ENCODE measurements around the gene TLCD5. TPM values are rescaled to one million over a fixed set of nuclear protein-coding genes. Genes with fewer than 3 reads are reported as not detected.

Gene TLCD5
- polyA plus RNA-seq, 1 donor (not counting 4 experiments of a cell fraction or from before 2014, with no cell fraction given), result 4.0 TPM

DNA sequence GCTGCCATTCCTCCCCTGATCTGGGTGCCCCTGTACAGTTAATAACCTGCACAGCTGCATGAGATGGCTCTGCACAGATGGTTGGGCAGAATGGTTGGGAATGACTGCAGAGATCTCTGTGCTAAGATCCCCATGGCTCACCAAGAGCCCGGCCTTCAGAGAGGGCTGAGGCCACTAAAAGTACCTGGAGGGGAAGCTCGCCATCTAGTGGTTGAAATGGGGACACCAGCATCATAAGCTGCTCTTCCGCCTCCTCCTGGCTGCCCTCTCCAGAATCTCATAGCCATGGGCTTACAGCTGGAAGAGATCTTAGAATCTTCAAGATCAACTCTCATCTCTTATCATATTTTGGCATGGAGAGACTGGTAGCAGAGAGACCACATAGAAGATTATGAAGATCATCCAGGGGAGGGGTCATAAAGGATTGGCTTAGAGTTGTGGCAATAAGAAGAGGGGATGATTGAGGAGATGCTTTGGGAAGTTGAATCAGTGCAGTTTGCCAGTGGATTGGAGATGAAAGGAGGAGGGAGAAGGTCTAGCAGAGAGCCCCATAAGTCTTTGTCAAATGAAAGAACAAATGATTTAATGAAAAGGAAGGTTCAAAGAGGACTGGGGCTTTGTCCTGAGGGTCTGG lies 22.0 kb upstream of the TLCD5 start:
- FAIRE-seq, result peak; percentile 87
- Histone ChIP-seq H2AFZ (ENCODE audit: control insufficient read depth, low read length) (no peak overlapping the region), H3K27me3 (ENCODE audit: control insufficient read depth, extremely low read depth, insufficient read depth, low read length) (no peaks in the 10 kb centered on the region), H3K36me3 (ENCODE audit: control insufficient read depth in 2 of 2, extremely low read depth in 1 of 2, insufficient read depth in 2 of 2, low read length in 2 of 2) (no peaks in the 10 kb centered on the region), H3K79me2 (ENCODE audit: control insufficient read depth, insufficient read depth, low read length) (no peaks in the 10 kb centered on the region), H3K27ac (ENCODE audit: control insufficient read depth, insufficient read depth, low read length) (no peak overlapping the region), H3K4me3 (ENCODE audit: control insufficient read depth in 2 of 3, extremely low read depth in 1 of 3, insufficient read depth in 2 of 3, low read depth in 1 of 3, low read length in 3 of 3) (no peak overlapping the region), H3K9me3 (ENCODE audit: control insufficient read depth, low read depth, low read length) (no peaks in the 10 kb centered on the region), H3K4me1 (ENCODE audit: control insufficient read depth, extremely low read depth, insufficient read depth, low read length) (peaks cover 52% of the 10 kb centered on the region), H3K4me2 (ENCODE audit: control insufficient read depth, extremely low read depth, insufficient read depth, low read depth, low read length) (no peak overlapping the region), H3K9me1 (ENCODE audit: control insufficient read depth, extremely low read depth, insufficient read depth, low read length) (no peaks in the 10 kb centered on the region), H4K20me1 (ENCODE audit: control insufficient read depth, extremely low read depth, insufficient read depth, low read length) (no peaks in the 10 kb centered on the region), H3K9ac (ENCODE audit: control insufficient read depth, extremely low read depth, insufficient read depth, low read length) (no peak overlapping the region)
- TF ChIP-seq, protein P1, sequence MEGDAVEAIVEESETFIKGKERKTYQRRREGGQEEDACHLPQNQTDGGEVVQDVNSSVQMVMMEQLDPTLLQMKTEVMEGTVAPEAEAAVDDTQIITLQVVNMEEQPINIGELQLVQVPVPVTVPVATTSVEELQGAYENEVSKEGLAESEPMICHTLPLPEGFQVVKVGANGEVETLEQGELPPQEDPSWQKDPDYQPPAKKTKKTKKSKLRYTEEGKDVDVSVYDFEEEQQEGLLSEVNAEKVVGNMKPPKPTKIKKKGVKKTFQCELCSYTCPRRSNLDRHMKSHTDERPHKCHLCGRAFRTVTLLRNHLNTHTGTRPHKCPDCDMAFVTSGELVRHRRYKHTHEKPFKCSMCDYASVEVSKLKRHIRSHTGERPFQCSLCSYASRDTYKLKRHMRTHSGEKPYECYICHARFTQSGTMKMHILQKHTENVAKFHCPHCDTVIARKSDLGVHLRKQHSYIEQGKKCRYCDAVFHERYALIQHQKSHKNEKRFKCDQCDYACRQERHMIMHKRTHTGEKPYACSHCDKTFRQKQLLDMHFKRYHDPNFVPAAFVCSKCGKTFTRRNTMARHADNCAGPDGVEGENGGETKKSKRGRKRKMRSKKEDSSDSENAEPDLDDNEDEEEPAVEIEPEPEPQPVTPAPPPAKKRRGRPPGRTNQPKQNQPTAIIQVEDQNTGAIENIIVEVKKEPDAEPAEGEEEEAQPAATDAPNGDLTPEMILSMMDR (optimal IDR thresholded peaks at IDR 0.05 in 1 of 3, IDR thresholded peaks at IDR 0.05 in 1 of 3, conservative IDR thresholded peaks at IDR 0.05 in 1 of 3; ENCODE audit: extremely low read depth in 1 of 3, insufficient read depth in 2 of 3, low read length in 3 of 3), result peak; percentile 97 to 99 (median 98)
- TF ChIP-seq EZH2 (IDR thresholded peaks at IDR 0.05; ENCODE audit: low read length), result no peak
- DNase-seq (ENCODE audit: low read depth, low spot score), result peak; percentile 73
- dilution Hi-C loops (cut with MboI; ENCODE audit: extremely low pct_ligation_motif_present, low sequenced_read_pairs), result no loop called here

DNA sequence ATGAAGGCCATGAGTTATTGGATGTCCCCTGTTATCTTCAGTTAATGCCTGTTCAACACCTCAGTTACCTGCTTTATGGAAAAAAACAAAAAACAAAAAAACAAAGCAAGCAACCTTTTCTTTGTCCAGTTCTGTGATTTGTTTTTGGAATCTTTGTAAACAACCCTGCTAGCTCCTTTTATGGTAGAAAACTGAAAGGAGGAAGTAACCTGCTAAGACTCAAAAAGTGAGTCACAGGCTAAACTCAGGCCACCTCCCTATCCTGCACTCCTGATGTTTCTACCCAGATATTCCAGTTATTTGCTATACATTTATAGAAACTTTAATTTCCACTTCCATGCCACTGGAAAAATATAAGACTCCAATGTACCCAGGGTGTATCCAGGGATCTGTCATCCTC lies 20.6 kb upstream of the TLCD5 start:
- TF ChIP-seq, protein P1 (optimal IDR thresholded peaks at IDR 0.05 in 1 of 3, IDR thresholded peaks at IDR 0.05 in 1 of 3, conservative IDR thresholded peaks at IDR 0.05 in 1 of 3; ENCODE audit: extremely low read depth in 1 of 3, insufficient read depth in 2 of 3, low read length in 3 of 3), result no peak
- TF ChIP-seq EZH2 (IDR thresholded peaks at IDR 0.05; ENCODE audit: low read length), result no peak
- no peaks in the 10 kb centered on the region for H4K20me1 ChIP-seq (ENCODE audit: control insufficient read depth, extremely low read depth, insufficient read depth, low read length)
- DNase-seq (ENCODE audit: low read depth, low spot score) (no peak), FAIRE-seq (peak; percentile 84)
- H3K9me3 ChIP-seq (ENCODE audit: control insufficient read depth, low read depth, low read length), result no peaks in the 10 kb centered on the region
- H3K4me3 ChIP-seq (ENCODE audit: control insufficient read depth in 2 of 3, extremely low read depth in 1 of 3, insufficient read depth in 2 of 3, low read depth in 1 of 3, low read length in 3 of 3), result no peak overlapping the region
- no peak overlapping the region for H2AFZ ChIP-seq (ENCODE audit: control insufficient read depth, low read length)
- dilution Hi-C loops (cut with MboI; ENCODE audit: extremely low pct_ligation_motif_present, low sequenced_read_pairs), result no loop called here
- H3K36me3 ChIP-seq (ENCODE audit: control insufficient read depth in 2 of 2, extremely low read depth in 1 of 2, insufficient read depth in 2 of 2, low read length in 2 of 2), result no peaks in the 10 kb centered on the region
- H3K9ac ChIP-seq (ENCODE audit: control insufficient read depth, extremely low read depth, insufficient read depth, low read length), result no peak overlapping the region
- no peaks in the 10 kb centered on the region for H3K9me1 ChIP-seq (ENCODE audit: control insufficient read depth, extremely low read depth, insufficient read depth, low read length)
- no peaks in the 10 kb centered on the region for H3K27me3 ChIP-seq (ENCODE audit: control insufficient read depth, extremely low read depth, insufficient read depth, low read length)
- peak overlapping the region; percentile 23 for H3K27ac ChIP-seq (ENCODE audit: control insufficient read depth, insufficient read depth, low read length)
- no peaks in the 10 kb centered on the region for H3K79me2 ChIP-seq (ENCODE audit: control insufficient read depth, insufficient read depth, low read length)
- H3K4me2 ChIP-seq (ENCODE audit: control insufficient read depth, extremely low read depth, insufficient read depth, low read depth, low read length), result peak overlapping the region; percentile 34
- peaks cover 51% of the 10 kb centered on the region for H3K4me1 ChIP-seq (ENCODE audit: control insufficient read depth, extremely low read depth, insufficient read depth, low read length)
